Subcutaneous abdominal adipose tissue (tissue), 5 donors: Measurements from ENCODE around the gene WHAMM.

Experiments used
- H3K27ac ChIP-seq: one replicate; pipeline ENCODE4 v1.7.0; 2013; ENCODE audit warnings: low read depth, mild to moderate bottlenecking, inconsistent platforms, low read length, moderate library complexity
- H3K27me3 ChIP-seq, 5 donors: one replicate each; pipeline ENCODE4 v1.7.0; 2013; ENCODE audit warnings: low read length in 5 of 5, inconsistent platforms in 1 of 5; ENCODE audit not compliant: control insufficient read depth in 5 of 5, insufficient read depth in 4 of 5
- H3K36me3 ChIP-seq, 5 donors: one replicate each; pipeline ENCODE4 v1.7.0; 2013; ENCODE audit warnings: low read length in 5 of 5; ENCODE audit not compliant: control insufficient read depth in 5 of 5, insufficient read depth in 5 of 5
- H3K4me1 ChIP-seq, 5 donors: one replicate each; pipeline ENCODE4 v1.7.0; 2013; ENCODE audit warnings: low read length in 5 of 5, mild to moderate bottlenecking in 3 of 5, moderate library complexity in 1 of 5; ENCODE audit not compliant: control insufficient read depth in 5 of 5, insufficient read depth in 5 of 5
- H3K4me3 ChIP-seq, 5 donors: one replicate each; pipeline ENCODE4 v1.7.0; 2013; ENCODE audit warnings: low read length in 5 of 5, low read depth in 1 of 5
- H3K9ac ChIP-seq, 5 donors: one replicate each; pipeline ENCODE4 v1.7.0; 2013; ENCODE audit warnings: low read length in 5 of 5, mild to moderate bottlenecking in 4 of 5, moderate library complexity in 3 of 5
- H3K9me3 ChIP-seq, 5 donors: one replicate each; pipeline ENCODE4 v1.7.0; 2013; ENCODE audit warnings: low read length in 5 of 5; ENCODE audit not compliant: control insufficient read depth in 5 of 5
- donor health status: healthy.
- donor health status: healthy.
- donor health status: healthy.
- donor health status: healthy.
- donor health status: healthy.

The WHAMM gene

DNA sequence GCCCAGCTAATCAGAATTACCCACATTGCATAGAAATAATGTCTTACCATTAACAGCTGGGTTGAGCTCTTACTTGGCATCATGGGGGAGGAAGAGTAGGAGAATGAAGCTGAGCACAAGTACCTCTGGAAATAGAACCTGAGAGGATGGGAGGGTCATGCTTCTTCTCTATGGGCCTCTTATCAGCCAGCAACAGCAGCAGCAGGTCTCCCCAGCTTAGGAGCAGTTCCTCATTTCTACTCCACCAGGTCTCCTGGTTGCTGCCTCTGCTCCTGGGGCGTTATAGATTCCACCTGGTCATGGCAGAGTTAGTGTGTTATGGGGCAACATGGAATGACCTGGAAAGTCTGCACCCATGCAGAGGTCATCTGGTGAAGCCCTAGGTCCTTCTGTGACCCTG, 6.9 kb upstream of the WHAMM start:
- no peaks in the 10 kb centered on the region for H3K9me3 ChIP-seq
- no peak overlapping the region for H3K27ac ChIP-seq

DNA sequence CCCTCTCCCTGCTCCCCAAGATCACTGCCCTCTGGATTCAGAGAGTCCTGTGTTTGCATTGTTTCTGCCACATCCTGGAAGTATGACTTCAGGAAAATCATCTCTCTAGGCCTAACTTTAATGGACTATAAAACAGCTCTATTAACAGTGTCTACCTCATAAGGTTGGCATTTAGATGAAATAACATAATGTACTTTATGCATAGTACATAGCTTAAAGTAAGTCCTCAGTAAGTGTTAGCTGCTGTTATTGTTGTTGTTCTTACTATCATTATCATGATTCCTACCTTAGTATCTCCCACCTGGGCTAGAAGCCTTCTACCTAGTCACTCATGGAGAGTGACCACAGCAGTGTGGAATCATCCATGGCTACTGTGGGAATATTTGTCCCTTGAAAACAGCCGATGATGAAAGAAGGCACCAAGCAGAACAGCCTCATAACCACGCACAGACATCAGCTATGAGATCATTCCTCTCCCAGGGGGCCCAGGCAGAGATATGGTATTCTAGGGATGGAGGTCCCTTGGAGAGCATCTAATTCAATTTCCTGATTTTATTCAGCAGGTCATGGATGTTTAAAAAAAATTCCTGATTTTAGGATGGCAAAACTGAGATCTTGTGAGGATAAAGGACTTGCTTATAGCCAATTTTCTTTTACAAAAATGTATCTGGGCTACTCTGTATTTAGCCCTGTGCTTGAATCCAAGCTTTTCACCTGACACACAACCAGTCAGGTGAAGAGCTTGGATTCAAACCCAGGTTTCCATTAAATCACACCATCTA, 5.4 kb upstream of the WHAMM start:
- Histone ChIP-seq H3K9ac (no peak overlapping the region), H3K4me1 (peaks cover 0 to 4% (median 3%) of the 10 kb centered on the region in 5 donors), H3K27me3 (peaks cover 0 to 5% (median 0%) of the 10 kb centered on the region in 5 donors), H3K9me3 (no peaks in the 10 kb centered on the region), H3K4me3 (no peak overlapping the region), H3K36me3 (no peaks in the 10 kb centered on the region), H3K27ac (no peak overlapping the region)

More for the DNA sequence above, 6.9 kb upstream of the WHAMM start:
- Histone ChIP-seq H3K4me1 (no peaks in the 10 kb centered on the region), H3K4me3 (no peak overlapping the region), H3K36me3 (no peaks in the 10 kb centered on the region), H3K27me3 (peaks cover 0 to 5% (median 0%) of the 10 kb centered on the region in 5 donors), H3K9ac (no peak overlapping the region)

GRCh38 chr15:82804575-82804949, 4.9 kb upstream of the WHAMM start:
- Histone ChIP-seq H3K27me3 (peaks cover 0 to 3% (median 0%) of the 10 kb centered on the region in 5 donors), H3K4me3 (no peak overlapping the region), H3K27ac (no peak overlapping the region), H3K36me3 (no peaks in the 10 kb centered on the region), H3K4me1 (peaks cover 2 to 6% (median 5%) of the 10 kb centered on the region in 5 donors), H3K9me3 (no peaks in the 10 kb centered on the region), H3K9ac (no peak overlapping the region)

DNA sequence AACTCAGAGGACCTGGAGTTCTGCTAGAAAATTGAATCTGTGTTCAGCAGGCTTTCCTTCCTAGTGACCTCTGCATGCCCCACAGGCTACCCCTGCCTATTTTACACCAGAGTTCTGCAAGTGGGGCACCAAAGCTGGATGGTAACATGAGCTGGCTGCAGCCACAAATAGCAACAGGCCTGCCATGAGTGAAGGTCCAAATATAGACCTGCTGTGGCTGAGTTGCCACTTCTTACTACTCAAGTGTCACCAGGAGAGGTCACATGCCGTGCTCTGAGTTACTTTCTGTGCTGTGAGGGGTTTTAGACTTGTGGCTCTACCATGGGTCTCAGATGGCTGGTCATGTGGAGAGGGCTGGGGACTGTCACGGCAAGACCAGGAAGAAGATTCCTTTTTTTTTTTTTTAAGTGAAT, 3.4 kb upstream of the WHAMM start, which contains the start of gene FSD2:
Gene FSD2, minus strand, starts transcription at position 76 of the 413 bp plus-strand sequence. CDS start 18,679 bp downstream, outside the sequence.
- H3K9me3 ChIP-seq, result no peaks in the 10 kb centered on the region
- no peaks in the 10 kb centered on the region for H3K36me3 ChIP-seq
- no peak within 1 kb of the TSS for H3K27ac ChIP-seq
- H3K9ac ChIP-seq, result no peak within 1 kb of the TSS
- no peaks in the 10 kb centered on the region for H3K27me3 ChIP-seq
- H3K4me1 ChIP-seq, result peaks cover 2 to 14% (median 11%) of the 10 kb centered on the region in 5 donors
- no peak within 1 kb of the TSS for H3K4me3 ChIP-seq

- H3K36me3 ChIP-seq, result peaks cover 0 to 3% (median 0%) of the 10 kb centered on the region in 5 donors
- no peak overlapping the region for H3K4me3 ChIP-seq
- H3K9me3 ChIP-seq, result no peaks in the 10 kb centered on the region
- no peak overlapping the region for H3K9ac ChIP-seq
- peaks cover 2 to 28% (median 19%) of the 10 kb centered on the region in 5 donors for H3K4me1 ChIP-seq
- H3K27ac ChIP-seq, result no peak overlapping the region
- H3K27me3 ChIP-seq, result no peaks in the 10 kb centered on the region
Measured at GRCh38 chr15:82807920-82808633, 1.4 kb upstream of the WHAMM start.

DNA sequence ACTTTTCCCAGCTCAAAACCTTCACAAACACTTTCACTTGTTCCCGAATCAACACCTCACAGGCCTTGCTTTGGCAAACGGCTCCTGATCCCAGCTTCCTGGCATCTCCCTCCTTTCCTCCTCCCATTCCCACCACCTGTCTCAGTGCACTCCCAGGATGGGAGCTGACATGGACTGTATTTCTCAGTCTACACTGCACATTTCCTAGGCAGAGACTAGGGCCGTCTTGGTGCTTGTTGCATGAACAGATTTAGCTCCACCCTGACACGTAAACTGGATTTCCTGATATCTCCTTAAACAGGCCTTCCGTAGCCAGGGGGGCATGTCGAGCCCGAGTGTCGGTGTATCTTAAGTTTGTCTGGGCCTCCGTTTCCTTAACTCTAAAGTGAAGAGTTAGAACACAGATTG, 790 bp upstream of the WHAMM start:
- H3K27me3 ChIP-seq, result no peaks in the 10 kb centered on the region
- peak overlapping the region in 1 of 5 donors; percentile 90 for H3K4me3 ChIP-seq
- peaks cover 0 to 4% (median 0%) of the 10 kb centered on the region in 5 donors for H3K36me3 ChIP-seq
- H3K4me1 ChIP-seq, result peaks cover 2 to 28% (median 19%) of the 10 kb centered on the region in 5 donors
- peak overlapping the region in 2 of 5 donors; percentile 30 to 45 for H3K9ac ChIP-seq
- H3K9me3 ChIP-seq, result no peaks in the 10 kb centered on the region
- peak overlapping the region; percentile 93 for H3K27ac ChIP-seq

GRCh38 chr15:82810061-82810889, 847 bp downstream of the WHAMM start:
- Histone ChIP-seq H3K9me3 (no peaks in the 10 kb centered on the region), H3K27me3 (no peaks in the 10 kb centered on the region), H3K4me3 (peak overlapping the region; percentile 75 to 93 (median 90)), H3K4me1 (peaks cover 2 to 28% (median 19%) of the 10 kb centered on the region in 5 donors), H3K9ac (peak overlapping the region; percentile 40 to 99 (median 91)), H3K27ac (peak overlapping the region; percentile 93), H3K36me3 (peaks cover 6 to 13% (median 9%) of the 10 kb centered on the region in 5 donors)

GRCh38 chr15:82810890-82811426, 1.5 kb downstream of the WHAMM start:
- peak overlapping the region; percentile 93 for H3K27ac ChIP-seq
- H3K9me3 ChIP-seq, result no peaks in the 10 kb centered on the region
- H3K4me1 ChIP-seq, result peaks cover 2 to 28% (median 19%) of the 10 kb centered on the region in 5 donors
- no peaks in the 10 kb centered on the region for H3K27me3 ChIP-seq
- H3K36me3 ChIP-seq, result peaks cover 13 to 16% (median 13%) of the 10 kb centered on the region in 5 donors
- H3K9ac ChIP-seq, result peak overlapping the region; percentile 40 to 99 (median 91)
- peak overlapping the region; percentile 75 to 93 (median 90) for H3K4me3 ChIP-seq

DNA sequence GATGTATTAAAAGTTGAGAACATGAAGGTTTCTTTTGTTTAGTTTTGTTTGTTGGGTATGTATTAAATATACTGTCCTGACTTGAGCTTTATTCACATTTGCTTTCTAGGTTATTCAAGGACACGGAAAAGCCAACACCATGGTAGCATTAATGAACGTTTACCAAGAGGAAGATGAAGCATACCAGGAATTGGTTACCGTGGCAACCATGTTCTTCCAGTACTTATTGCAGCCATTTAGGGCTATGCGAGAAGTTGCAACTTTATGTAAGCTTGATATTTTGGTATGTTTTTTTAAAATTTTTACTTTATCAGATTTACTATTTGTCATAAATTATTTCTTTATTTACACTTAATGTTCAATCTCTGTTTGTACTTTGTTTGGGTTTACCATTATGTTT, 3.6 kb downstream of the WHAMM start:
- Histone ChIP-seq H3K4me1 (peaks cover 2 to 28% (median 19%) of the 10 kb centered on the region in 5 donors), H3K27me3 (no peaks in the 10 kb centered on the region), H3K4me3 (no peak overlapping the region), H3K27ac (no peak overlapping the region), H3K9ac (no peak overlapping the region), H3K36me3 (peaks cover 22 to 33% (median 27%) of the 10 kb centered on the region in 5 donors), H3K9me3 (no peaks in the 10 kb centered on the region)
